AG04449 (cell line): ENCODE measurements around the gene SYCP3.

Experiments
- CTCF ChIA-PET: fragments of 350-600 bp; formaldehyde crosslinking; extraction: SDS; loops from one replicate; lab custom pipeline; 2021; ENCODE audit warnings: antibody characterized with exemption; lab: Yijun Ruan, JAX
- POLR2A ChIA-PET: fragments of 400-600, 350-600 bp; formaldehyde crosslinking; extraction: SDS; loops from one replicate; lab custom pipeline; 2020; ENCODE audit warnings: antibody characterized with exemption, inconsistent platforms; lab: Yijun Ruan, JAX
- DNase-seq: peaks from one replicate; pipeline ENCODE4 v3.0.0-alpha.2; 2010; ENCODE audit warnings: low read depth, low spot score
- H3K4me3 ChIP-seq: 2 replicates; pipeline ENCODE4 v1.5.1; 2011; ENCODE audit warnings: low read depth, mild to moderate bottlenecking, control low read depth, low read length
- CTCF ChIP-seq: IDR thresholded peaks from one replicate; pipeline ENCODE4 v1.5.1; 2011; ENCODE audit warnings: mild to moderate bottlenecking, moderate library complexity, low read length, control low read depth, inconsistent platforms; ENCODE audit not compliant: insufficient read depth; ENCODE audit errors: missing control alignments

SYCP3 gene

GRCh38 chr12:101706403-101706802 lies 32.9 kb downstream of the SYCP3 start:
- DNase-seq: no peak
- ChIA-PET POLR2A (no interaction called here), CTCF (no interaction called here)
- no peak overlapping the region for H3K4me3 ChIP-seq
- TF ChIP-seq CTCF: no peak

GRCh38 chr12:101703487-101703886 lies 35.8 kb downstream of the SYCP3 start:
- POLR2A ChIA-PET: no interaction called here
- TF ChIP-seq CTCF: no peak
- DNase-seq: no peak
- no peak overlapping the region for H3K4me3 ChIP-seq
- CTCF ChIA-PET: interaction anchor here (0.7 kb wide), 1 partner anchor 9 kb away, joined by 3 read pairs; no protein-coding TSS in a partner anchor

GRCh38 chr12:101700299-101700820 lies 38.9 kb downstream of the SYCP3 start:
- POLR2A ChIA-PET: no interaction called here
- no peak overlapping the region for H3K4me3 ChIP-seq
- CTCF ChIA-PET: no interaction called here
- no peak for TF ChIP-seq CTCF
- no peak for DNase-seq

DNA sequence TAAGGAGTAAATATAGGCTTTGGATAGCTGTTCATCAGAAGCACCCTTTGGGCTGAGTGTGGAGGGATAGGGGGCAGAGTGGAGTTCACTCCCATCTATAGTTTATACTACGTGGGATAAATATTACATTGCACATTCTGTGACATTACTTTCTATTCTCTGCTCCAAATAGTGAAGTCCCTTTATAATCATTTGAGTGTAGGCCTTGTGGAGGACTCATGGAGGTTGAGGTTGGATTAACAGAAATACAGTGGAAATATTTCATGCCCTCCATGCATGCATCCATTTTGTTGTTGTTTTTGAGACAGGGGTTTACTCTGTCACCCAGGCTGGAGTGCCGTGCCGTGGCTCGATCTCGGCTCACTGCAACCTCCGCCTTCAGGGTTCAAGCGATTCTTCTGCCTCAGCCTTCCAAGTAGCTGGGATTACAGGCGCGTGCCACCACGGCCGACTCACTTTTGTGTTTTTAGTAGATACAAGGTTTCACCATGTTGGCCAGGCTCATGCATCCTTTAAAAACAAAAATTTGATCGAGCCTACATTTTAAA lies 40.4 kb downstream of the SYCP3 start:
- ChIA-PET CTCF (interaction anchor here (1.0 to 2.3 kb wide), 4 partner anchors 9 to 132 kb away, joined by 3 to 10 read pairs (median 3); partner anchors contain the start of gene GNPTAB), POLR2A (no interaction called here)
- TF ChIP-seq CTCF: peak; percentile 21
- H3K4me3 ChIP-seq: peak overlapping the region; percentile 88
- DNase-seq: no peak

DNA sequence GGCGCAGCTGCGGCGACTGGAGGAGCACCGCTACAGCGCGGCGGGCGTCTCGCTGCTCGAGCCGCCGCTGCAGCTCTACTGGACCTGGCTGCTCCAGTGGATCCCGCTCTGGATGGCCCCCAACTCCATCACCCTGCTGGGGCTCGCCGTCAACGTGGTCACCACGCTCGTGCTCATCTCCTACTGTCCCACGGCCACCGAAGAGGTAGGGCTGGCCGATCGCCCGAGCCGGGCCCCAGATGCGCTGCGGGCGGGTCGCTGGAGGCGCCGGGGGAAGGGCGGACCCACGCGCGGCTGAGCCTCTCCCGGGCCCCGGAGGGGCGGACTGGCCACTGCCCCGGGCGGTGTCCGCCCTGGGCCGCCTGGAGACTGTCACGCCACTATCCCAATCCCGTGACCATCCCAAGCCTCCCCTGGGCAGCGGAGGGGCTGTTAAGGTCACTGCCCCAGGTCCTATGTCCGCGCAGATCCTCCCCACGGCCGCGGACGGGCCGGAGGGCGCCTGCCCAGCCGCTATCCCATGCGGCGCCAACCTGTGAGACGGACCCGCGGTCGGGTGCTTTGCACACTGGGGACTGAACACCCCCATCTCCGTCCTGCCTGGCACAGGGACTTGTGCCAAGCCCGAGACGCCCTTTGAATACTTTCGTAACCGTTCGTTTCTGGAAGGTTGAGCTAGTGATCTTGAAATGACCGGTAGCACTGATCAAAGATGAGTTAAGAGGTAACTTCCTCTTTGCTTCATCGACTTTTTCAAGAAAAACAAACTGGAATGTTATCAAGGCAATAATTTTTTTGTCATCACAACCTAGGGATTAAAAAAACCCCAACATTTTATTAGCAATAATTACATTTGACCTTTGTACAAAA lies 41.1 kb downstream of the SYCP3 start:
- peak overlapping the region; percentile 88 for H3K4me3 ChIP-seq
- DNase-seq: no peak
- POLR2A ChIA-PET: no interaction called here
- CTCF ChIA-PET: interaction anchor here (1.0 to 2.3 kb wide), 4 partner anchors 10 to 133 kb away, joined by 3 to 10 read pairs (median 3); partner anchors contain the start of gene GNPTAB
- TF ChIP-seq CTCF: no peak
